8988T (cell line): ENCODE data around the gene PSMG1.
"Not testable (repeated sequence)": the region's sequence is repeated elsewhere in the genome, so short reads cannot be mapped to it uniquely, and the experiment has no call there.

Experiments
- DNase-seq: peaks from one replicate; pipeline ENCODE4 v3.0.0; 2011

Gene PSMG1

GRCh38 chr21:39183272-39184049 lies at the start of gene PSMG1:
PSMG1 (minus strand) TSS chr21:39183451; CDS start chr21:39183385, 66 bp downstream.
- no peak for DNase-seq

GRCh38 chr21:39232861-39233291 lies 49.6 kb upstream of the PSMG1 start:
- no peak for DNase-seq

GRCh38 chr21:39224930-39225329 lies 41.7 kb upstream of the PSMG1 start:
- no peak for DNase-seq

- DNase-seq = no peak
These were observed 38.8 kb upstream of the PSMG1 start for GRCh38 chr21:39221997-39222486.

GRCh38 chr21:39221282-39221996 lies 38.2 kb upstream of the PSMG1 start:
- no peak for DNase-seq

- not testable (repeated sequence) for DNase-seq
These were observed 37.6 kb upstream of the PSMG1 start for GRCh38 chr21:39220875-39221274.

GRCh38 chr21:39220150-39220549 lies 36.9 kb upstream of the PSMG1 start:
- no peak for DNase-seq

GRCh38 chr21:39218082-39218409 lies 34.8 kb upstream of the PSMG1 start:
- DNase-seq = no peak

GRCh38 chr21:39217356-39218081 lies 34.3 kb upstream of the PSMG1 start:
- DNase-seq = no peak

- DNase-seq = no peak
These were observed 33.0 kb upstream of the PSMG1 start for GRCh38 chr21:39216290-39216689.

GRCh38 chr21:39215078-39215477 lies 31.8 kb upstream of the PSMG1 start:
- DNase-seq = no peak

- no peak for DNase-seq
These were observed 26.1 kb upstream of the PSMG1 start for GRCh38 chr21:39209334-39209688.

- no peak for DNase-seq
These were observed 25.5 kb upstream of the PSMG1 start for GRCh38 chr21:39208624-39209333.

GRCh38 chr21:39204134-39204533 lies 20.9 kb upstream of the PSMG1 start:
- no peak for DNase-seq

- no peak for DNase-seq
These were observed 15.5 kb upstream of the PSMG1 start for GRCh38 chr21:39198800-39199199.

- DNase-seq = no peak
These were observed 14.4 kb upstream of the PSMG1 start for GRCh38 chr21:39197448-39198233.

GRCh38 chr21:39196838-39197237 lies 13.6 kb upstream of the PSMG1 start:
- no peak for DNase-seq

- DNase-seq = no peak
These were observed 13.1 kb upstream of the PSMG1 start for GRCh38 chr21:39196310-39196709.

- no peak for DNase-seq
These were observed 10.1 kb upstream of the PSMG1 start for GRCh38 chr21:39193380-39193779.

- DNase-seq = no peak
These were observed 6.8 kb upstream of the PSMG1 start for GRCh38 chr21:39189857-39190604.

GRCh38 chr21:39188521-39189139 lies 5.4 kb upstream of the PSMG1 start:
- DNase-seq = no peak
